Measurements from ENCODE around the gene RAB3IL1. TPM values are rescaled to one million over a fixed set of nuclear protein-coding genes. Genes with fewer than 3 reads are reported as not detected.

Gene RAB3IL1
- total and polyA plus RNA-seq, 9 of the 15 experiments (the other 6 are each of a cell fraction or from before 2014, with no cell fraction given), result 0.15 to 42.6 (median 15.5) TPM

- FAIRE-seq, result no peak
- H3K9me3 ChIP-seq (replicated peaks; ENCODE audit: control insufficient read depth, insufficient read depth, low read depth, low read length), result no peaks in the 10 kb centered on the region
- no peak overlapping the region for H3K27ac ChIP-seq (ENCODE audit: extremely low read depth, low read depth, low read length)
- H3K9ac ChIP-seq (ENCODE audit: insufficient read depth in 1 of 2, low read depth in 2 of 2, low read length in 2 of 2), result no peak overlapping the region
- H2AFZ ChIP-seq (ENCODE audit: low read depth, low read length), result no peak overlapping the region
- peaks cover 20% of the 10 kb centered on the region for H3K79me2 ChIP-seq (ENCODE audit: control insufficient read depth, insufficient read depth, low read length)
- BruUV-seq (replicated peaks), result no TSS peak
- in situ Hi-C loops (cut with MboI) (no loop called here), intact Hi-C loops (cut with micrococcal nuclease) (no loop called here)
- peaks cover 17 to 57% of the 10 kb centered on the region in 2 experiments for H3K4me1 ChIP-seq (replicated peaks in 1 of 2; ENCODE audit: control insufficient read depth in 2 of 2, insufficient read depth in 2 of 2, low read length in 2 of 2)
- H3K4me3 ChIP-seq, result no peak overlapping the region
- POLR2A ChIA-PET, result interaction anchor here (1.5 kb wide), 1 partner anchor 56 kb away, joined by 3 read pairs; no protein-coding TSS in a partner anchor
- peaks cover 37% of the 10 kb centered on the region; the same call in 2 of the 3 replicates for H3K36me3 ChIP-seq (ENCODE audit: control insufficient read depth, insufficient read depth, low read length)
- WGBS (ENCODE audit: insufficient coverage, low coverage, missing lambda C conversion rate), result 57% methylated on average over 5 of the region's 5 CpGs
- no peak for DNase-seq (ENCODE audit: extremely low read depth in 1 of 4, low spot score in 3 of 4)
- CTCF ChIA-PET (ENCODE audit: low intra/inter-chr PET ratio), result no interaction called here
- H4K20me1 ChIP-seq (replicated peaks; ENCODE audit: control insufficient read depth, insufficient read depth, low read length), result no peaks in the 10 kb centered on the region
- TF ChIP-seq NFE2 (IDR thresholded peaks at IDR 0.05; ENCODE audit: low read depth), result peak; percentile 64; the same call in 1 of the 2 replicates
- peak; percentile 74 for TF ChIP-seq MAFG (tag; conservative IDR thresholded peaks at IDR 0.05)
- TF ChIP-seq C11orf30 (IDR thresholded peaks at IDR 0.05; ENCODE audit: low read depth), result peak; percentile 75
- TF ChIP-seq ZNF316 (IDR thresholded peaks at IDR 0.05), result peak; percentile 66
- TF ChIP-seq, protein P1, sequence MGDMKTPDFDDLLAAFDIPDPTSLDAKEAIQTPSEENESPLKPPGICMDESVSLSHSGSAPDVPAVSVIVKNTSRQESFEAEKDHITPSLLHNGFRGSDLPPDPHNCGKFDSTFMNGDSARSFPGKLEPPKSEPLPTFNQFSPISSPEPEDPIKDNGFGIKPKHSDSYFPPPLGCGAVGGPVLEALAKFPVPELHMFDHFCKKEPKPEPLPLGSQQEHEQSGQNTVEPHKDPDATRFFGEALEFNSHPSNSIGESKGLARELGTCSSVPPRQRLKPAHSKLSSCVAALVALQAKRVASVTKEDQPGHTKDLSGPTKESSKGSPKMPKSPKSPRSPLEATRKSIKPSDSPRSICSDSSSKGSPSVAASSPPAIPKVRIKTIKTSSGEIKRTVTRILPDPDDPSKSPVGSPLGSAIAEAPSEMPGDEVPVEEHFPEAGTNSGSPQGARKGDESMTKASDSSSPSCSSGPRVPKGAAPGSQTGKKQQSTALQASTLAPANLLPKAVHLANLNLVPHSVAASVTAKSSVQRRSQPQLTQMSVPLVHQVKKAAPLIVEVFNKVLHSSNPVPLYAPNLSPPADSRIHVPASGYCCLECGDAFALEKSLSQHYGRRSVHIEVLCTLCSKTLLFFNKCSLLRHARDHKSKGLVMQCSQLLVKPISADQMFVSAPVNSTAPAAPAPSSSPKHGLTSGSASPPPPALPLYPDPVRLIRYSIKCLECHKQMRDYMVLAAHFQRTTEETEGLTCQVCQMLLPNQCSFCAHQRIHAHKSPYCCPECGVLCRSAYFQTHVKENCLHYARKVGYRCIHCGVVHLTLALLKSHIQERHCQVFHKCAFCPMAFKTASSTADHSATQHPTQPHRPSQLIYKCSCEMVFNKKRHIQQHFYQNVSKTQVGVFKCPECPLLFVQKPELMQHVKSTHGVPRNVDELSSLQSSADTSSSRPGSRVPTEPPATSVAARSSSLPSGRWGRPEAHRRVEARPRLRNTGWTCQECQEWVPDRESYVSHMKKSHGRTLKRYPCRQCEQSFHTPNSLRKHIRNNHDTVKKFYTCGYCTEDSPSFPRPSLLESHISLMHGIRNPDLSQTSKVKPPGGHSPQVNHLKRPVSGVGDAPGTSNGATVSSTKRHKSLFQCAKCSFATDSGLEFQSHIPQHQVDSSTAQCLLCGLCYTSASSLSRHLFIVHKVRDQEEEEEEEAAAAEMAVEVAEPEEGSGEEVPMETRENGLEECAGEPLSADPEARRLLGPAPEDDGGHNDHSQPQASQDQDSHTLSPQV (IDR thresholded peaks at IDR 0.05), result 0 out of 2 replicates have a peak, but pooled peaks have one; percentile 40
- TF ChIP-seq NEUROD1 (IDR thresholded peaks at IDR 0.05; ENCODE audit: borderline replicate concordance, low read depth, low read length, partially characterized antibody), result no peak
- peak; percentile 30; the same call in 1 of the 2 replicates for TF ChIP-seq MAFF (IDR thresholded peaks at IDR 0.05; ENCODE audit: low read length)
- TF ChIP-seq ZNF780A (CRISPR knock-in tag; IDR thresholded peaks at IDR 0.05), result no peak
- ATAC-seq, result no peak
- H3K9me1 ChIP-seq (ENCODE audit: control insufficient read depth, insufficient read depth, low read length), result no peaks in the 10 kb centered on the region
- H3K4me2 ChIP-seq (ENCODE audit: insufficient read depth, low read length), result no peak overlapping the region
- no peaks in the 10 kb centered on the region for H3K27me3 ChIP-seq (ENCODE audit: control insufficient read depth in 2 of 2, insufficient read depth in 2 of 2, low read length in 2 of 2)
Measured at GRCh38 chr11:61893981-61894380, 23.4 kb downstream of the RAB3IL1 start.

Data from K562 (cell line).